ENCODE measurements around the gene GIPR.

GIPR gene

DNA sequence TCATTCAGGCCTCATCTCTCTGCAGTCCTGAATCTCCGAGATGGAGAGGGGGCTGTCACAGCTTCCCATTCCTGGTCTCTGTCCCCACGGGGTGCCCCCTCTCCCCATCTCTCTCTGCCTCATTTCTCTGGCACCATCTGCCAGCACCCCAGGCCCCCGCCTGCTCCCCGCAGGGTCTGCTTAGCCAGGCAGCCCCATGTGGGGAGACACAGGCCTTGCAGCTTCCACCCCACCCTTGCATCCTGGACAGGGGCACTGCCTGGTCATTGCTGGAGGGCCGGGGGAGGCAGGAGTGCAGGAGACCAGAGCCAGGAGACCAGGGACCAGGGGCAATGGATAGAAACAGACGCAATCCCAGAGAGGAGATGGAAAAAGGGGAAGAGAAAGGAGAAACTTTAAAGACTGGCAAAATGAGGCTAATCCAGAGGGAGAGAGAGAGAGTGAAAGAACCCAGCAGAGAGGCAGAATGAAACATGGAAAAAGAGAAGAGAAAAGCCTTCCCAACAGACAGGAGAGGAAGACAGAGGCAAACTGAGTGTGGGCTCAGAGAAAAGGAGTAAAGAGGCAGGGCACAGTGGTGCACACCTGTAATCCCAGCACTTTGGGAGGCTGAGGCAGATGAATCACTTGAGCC is 8.8 kb upstream of the GIPR start:
- H3K4me1 Mint-ChIP-seq, result no peaks in the 10 kb centered on the region
- no peaks in the 10 kb centered on the region for H3K36me3 Mint-ChIP-seq (ENCODE audit: insufficient read depth)
- peak overlapping the region; percentile 35 for H3K27ac Mint-ChIP-seq (ENCODE audit: low read depth)
- H3K4me3 Mint-ChIP-seq, result no peak overlapping the region
- ATAC-seq (replicated peaks; ENCODE audit: extremely low read depth, poor library complexity, severe bottlenecking), result no peak
- H3K9me3 Mint-ChIP-seq, result no peaks in the 10 kb centered on the region
- peaks cover 9% of the 10 kb centered on the region for H3K27me3 Mint-ChIP-seq
- no peak for DNase-seq (ENCODE audit: low spot score in 2 of 2)

DNA sequence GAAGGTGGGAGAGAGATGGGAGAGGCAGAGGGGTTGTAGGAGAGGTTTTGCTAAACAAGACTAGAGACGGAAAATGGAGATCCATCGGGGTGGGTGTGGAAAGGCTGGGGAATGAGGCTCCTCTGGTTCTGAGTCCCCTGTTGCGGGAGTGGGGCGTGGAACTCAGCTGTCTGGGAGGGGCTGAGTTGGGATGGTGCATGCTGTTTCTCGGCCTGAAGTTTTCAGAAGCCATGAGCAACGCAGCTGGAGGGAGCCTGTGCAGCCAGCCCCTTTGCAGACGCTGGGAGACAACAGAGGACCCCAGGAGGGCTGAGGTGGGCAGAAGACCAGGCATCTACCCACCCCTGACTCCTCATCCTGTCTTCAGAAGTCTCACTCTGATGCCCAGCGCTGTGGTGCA is 7.4 kb upstream of the GIPR start:
- ATAC-seq (replicated peaks; ENCODE audit: extremely low read depth, poor library complexity, severe bottlenecking), result no peak
- H3K27ac Mint-ChIP-seq (ENCODE audit: low read depth), result no peak overlapping the region
- H3K36me3 Mint-ChIP-seq (ENCODE audit: insufficient read depth), result no peaks in the 10 kb centered on the region
- H3K4me3 Mint-ChIP-seq, result no peak overlapping the region
- DNase-seq (ENCODE audit: low spot score in 2 of 2), result no peak
- H3K9me3 Mint-ChIP-seq, result no peaks in the 10 kb centered on the region
- peaks cover 9% of the 10 kb centered on the region for H3K27me3 Mint-ChIP-seq
- no peaks in the 10 kb centered on the region for H3K4me1 Mint-ChIP-seq

DNA sequence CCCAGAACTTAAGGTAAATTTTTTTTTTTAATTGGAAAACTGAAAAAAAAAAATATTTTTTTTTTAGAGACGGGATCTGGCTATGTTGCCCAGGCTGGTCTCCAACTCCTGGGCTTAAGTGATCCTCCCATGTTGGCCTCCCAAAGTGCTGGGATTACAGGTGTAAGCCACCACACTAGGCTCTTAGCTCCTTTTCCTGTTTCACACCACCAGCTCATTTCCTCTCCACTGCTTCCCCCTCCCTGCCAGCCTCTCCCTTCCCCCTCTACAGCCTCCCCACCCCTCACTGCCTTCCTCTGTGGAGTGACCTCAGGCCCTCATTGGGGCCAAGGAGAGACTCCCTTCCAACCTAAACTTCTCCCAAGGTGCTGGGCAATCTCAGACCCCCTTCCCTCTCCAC is 4.2 kb upstream of the GIPR start:
- ATAC-seq (replicated peaks; ENCODE audit: extremely low read depth, poor library complexity, severe bottlenecking) (no peak), DNase-seq (ENCODE audit: low spot score in 2 of 2) (no peak)
- Mint-ChIP-seq H3K9me3 (no peaks in the 10 kb centered on the region), H3K27ac (ENCODE audit: low read depth) (no peak overlapping the region), H3K4me1 (peaks cover 14% of the 10 kb centered on the region), H3K4me3 (no peak overlapping the region), H3K27me3 (peaks cover 9% of the 10 kb centered on the region), H3K36me3 (ENCODE audit: insufficient read depth) (peaks cover 2% of the 10 kb centered on the region)

DNA sequence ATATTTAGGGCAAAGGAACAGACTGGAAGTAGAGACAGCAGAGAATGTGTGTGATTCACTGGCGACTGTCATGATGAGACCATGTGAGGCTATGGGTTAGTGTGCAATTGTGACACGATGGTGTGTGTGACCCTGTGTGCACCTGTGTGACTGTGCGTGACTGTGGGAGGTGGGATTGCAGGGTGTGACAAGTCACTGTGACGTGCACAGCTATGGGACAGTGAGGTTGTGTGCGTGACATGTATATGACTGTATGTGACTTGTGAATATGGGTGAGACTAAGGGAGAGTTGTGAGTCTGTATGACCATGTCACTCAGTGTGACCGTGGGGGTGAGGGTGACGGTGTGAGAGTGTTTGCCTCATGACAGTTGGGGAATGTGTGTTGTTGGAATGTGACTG is 3.4 kb upstream of the GIPR start:
- Mint-ChIP-seq H3K4me1 (peaks cover 22% of the 10 kb centered on the region), H3K4me3 (no peak overlapping the region), H3K27ac (ENCODE audit: low read depth) (no peak overlapping the region), H3K36me3 (ENCODE audit: insufficient read depth) (peaks cover 2% of the 10 kb centered on the region), H3K27me3 (peaks cover 9% of the 10 kb centered on the region), H3K9me3 (no peaks in the 10 kb centered on the region)
- no peak for DNase-seq (ENCODE audit: low spot score in 2 of 2)
- ATAC-seq (replicated peaks; ENCODE audit: extremely low read depth, poor library complexity, severe bottlenecking), result no peak

DNA sequence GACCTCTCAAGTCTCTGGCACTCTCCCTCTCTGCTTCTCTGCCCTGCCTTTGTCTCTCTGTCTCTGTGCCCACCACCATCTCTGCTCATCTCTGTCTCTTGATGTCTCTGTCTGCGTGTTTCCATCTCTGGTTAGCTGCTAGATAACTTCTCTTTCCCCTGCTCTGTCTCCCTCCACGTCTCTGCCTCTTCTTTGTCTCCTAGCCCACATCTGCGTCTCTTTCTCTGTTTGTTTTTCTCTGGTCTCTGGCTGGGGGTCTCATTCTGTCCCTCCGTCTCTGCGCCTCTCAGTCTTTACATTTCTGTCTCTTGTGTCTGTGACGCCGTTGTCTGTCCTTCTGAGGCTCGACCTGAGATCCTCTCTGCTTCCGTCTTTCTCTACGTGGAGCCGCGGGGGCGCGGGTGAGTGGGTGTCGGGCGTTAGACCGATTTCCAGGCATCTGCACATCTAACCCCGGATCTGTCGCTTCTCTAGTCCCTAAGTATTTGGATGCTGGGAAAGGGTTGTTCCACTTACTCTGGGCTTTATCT is 386 bp downstream of the GIPR start:
- H3K4me1 Mint-ChIP-seq, result peaks cover 40% of the 10 kb centered on the region
- DNase-seq (ENCODE audit: low spot score in 2 of 2) (peak in 1 of 2 donors; percentile 31), ATAC-seq (replicated peaks; ENCODE audit: extremely low read depth, poor library complexity, severe bottlenecking) (peak; percentile 20)
- H3K4me3 Mint-ChIP-seq, result peak overlapping the region; percentile 89
- H3K36me3 Mint-ChIP-seq (ENCODE audit: insufficient read depth), result peaks cover 4% of the 10 kb centered on the region
- no peaks in the 10 kb centered on the region for H3K27me3 Mint-ChIP-seq
- H3K27ac Mint-ChIP-seq (ENCODE audit: low read depth), result peak overlapping the region; percentile 94
- H3K9me3 Mint-ChIP-seq, result no peaks in the 10 kb centered on the region

DNA sequence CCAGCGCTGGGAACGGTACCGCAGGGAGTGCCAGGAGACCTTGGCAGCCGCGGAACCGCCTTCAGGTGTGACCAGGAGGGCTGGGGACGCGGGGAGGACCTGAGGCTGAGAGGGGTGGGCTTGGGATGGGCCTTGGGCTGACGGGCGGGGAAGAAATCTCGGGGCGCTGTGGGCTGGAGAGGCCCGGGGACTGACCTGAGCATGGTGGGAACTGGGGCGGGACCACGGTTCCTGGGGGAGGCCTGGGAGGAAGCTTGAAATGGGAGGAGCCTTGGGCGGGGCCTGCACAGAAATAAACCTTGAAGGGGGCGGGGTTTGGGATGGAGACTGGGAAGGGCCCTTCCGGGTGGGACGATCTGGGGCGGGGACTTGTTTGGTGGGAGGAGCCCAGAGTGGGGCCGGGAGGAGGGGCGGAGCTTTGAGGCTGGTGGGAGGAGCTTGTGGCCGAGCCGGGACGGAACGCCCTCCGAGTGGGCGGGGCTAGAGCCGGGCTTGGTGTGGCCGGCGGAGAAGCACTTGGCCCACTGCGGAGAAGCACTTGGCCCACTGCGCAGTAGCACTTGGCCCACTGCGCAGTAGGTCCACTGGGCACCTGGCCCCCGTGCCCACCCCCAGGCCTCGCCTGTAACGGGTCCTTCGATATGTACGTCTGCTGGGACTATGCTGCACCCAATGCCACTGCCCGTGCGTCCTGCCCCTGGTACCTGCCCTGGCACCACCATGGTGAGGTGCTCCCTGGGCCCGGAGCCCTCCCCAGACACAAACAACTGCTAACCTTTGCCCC is 2.8 kb downstream of the GIPR start:
- no peak overlapping the region for H3K27ac Mint-ChIP-seq (ENCODE audit: low read depth)
- H3K4me3 Mint-ChIP-seq, result peak overlapping the region; percentile 54
- peaks cover 40% of the 10 kb centered on the region for H3K4me1 Mint-ChIP-seq
- H3K9me3 Mint-ChIP-seq, result no peaks in the 10 kb centered on the region
- ATAC-seq (replicated peaks; ENCODE audit: extremely low read depth, poor library complexity, severe bottlenecking) (no peak), DNase-seq (ENCODE audit: low spot score in 2 of 2) (peak in 1 of 2 donors; percentile 32)
- H3K36me3 Mint-ChIP-seq (ENCODE audit: insufficient read depth), result peaks cover 4% of the 10 kb centered on the region
- no peaks in the 10 kb centered on the region for H3K27me3 Mint-ChIP-seq

DNA sequence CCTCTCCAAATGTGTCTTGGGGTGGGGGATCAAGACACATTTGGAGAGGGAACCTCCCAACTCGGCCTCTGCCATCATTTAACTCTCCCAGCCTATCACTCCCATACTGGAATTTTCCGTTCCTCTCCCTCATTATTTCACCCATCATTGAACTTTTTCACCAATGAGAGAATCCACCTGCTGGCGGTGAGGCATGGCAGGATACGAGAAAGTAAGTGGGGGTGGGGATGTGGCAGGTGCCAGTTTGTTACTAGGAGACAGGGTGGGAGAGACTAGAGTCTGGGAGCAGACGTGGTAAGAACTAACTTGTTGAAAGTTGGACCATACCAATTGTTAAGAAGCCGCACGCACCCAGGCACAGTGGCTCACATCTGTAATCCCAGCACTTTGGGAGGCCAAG is 6.9 kb downstream of the GIPR start:
- Mint-ChIP-seq H3K9me3 (no peaks in the 10 kb centered on the region), H3K27me3 (no peaks in the 10 kb centered on the region), H3K4me3 (no peak overlapping the region), H3K27ac (ENCODE audit: low read depth) (no peak overlapping the region), H3K36me3 (ENCODE audit: insufficient read depth) (peaks cover 5% of the 10 kb centered on the region), H3K4me1 (peaks cover 27% of the 10 kb centered on the region)
- no peak for DNase-seq (ENCODE audit: low spot score in 2 of 2)
- ATAC-seq (replicated peaks; ENCODE audit: extremely low read depth, poor library complexity, severe bottlenecking), result no peak

DNA sequence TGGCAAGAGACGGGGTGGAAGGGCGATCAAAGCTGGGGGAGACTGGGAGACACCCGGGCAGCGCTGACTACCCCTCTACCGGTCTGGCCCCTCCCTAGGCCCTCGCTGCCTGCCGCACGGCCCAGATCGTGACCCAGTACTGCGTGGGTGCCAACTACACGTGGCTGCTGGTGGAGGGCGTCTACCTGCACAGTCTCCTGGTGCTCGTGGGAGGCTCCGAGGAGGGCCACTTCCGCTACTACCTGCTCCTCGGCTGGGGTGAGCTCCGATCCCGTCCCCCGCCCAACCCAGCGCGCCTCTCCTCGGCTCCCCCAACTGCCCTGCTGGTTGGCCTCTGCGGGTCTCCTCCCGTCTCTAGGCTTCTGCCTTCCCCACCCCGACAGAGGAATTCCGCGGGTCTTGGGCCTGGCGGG is 8.8 kb downstream of the GIPR start:
- DNase-seq (ENCODE audit: low spot score in 2 of 2), result peak in 1 of 2 donors; percentile 23
- no peak overlapping the region for H3K27ac Mint-ChIP-seq (ENCODE audit: low read depth)
- H3K4me3 Mint-ChIP-seq, result peak overlapping the region; percentile 75

DNA sequence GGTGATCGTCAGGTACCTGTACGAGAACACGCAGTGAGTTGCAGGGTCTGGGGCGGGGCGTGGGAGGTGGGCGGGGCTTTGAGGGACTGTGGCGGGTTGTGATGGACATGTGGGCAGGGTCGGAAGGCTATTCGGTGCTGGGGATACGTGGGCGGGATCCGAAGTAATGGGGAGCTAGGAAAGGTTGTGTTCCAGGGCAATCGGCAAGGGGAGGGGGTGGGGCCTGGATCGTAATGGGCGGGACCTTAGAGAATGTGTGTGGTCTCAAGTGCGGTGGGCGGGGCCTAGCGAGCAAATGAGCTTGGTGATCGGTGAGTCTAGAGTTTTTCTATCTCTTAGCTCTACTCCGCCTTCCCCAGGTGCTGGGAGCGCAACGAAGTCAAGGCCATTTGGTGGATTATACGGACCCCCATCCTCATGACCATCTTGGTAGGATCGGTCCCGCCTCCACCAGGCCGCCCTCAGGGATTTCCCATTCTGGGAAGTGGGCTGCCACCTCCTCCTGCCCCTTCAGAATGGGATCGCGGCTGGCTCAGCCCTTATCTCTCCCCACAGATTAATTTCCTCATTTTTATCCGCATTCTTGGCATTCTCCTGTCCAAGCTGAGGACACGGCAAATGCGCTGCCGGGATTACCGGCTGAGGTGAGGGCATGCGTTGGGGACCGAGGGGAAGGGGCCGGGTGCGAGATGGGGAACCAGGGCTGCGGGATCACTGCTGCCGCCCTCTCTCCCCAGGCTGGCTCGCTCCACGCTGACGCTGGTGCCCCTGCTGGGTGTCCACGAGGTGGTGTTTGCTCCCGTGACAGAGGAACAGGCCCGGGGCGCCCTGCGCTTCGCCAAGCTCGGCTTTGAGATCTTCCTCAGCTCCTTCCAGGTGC is 9.6 kb downstream of the GIPR start:
- H3K27ac Mint-ChIP-seq (ENCODE audit: low read depth), result no peak overlapping the region
- H3K9me3 Mint-ChIP-seq, result no peaks in the 10 kb centered on the region
- ATAC-seq (replicated peaks; ENCODE audit: extremely low read depth, poor library complexity, severe bottlenecking) (peak; percentile 44), DNase-seq (ENCODE audit: low spot score in 2 of 2) (peak; percentile 41 to 54)
- peak overlapping the region; percentile 75 for H3K4me3 Mint-ChIP-seq
- no peaks in the 10 kb centered on the region for H3K27me3 Mint-ChIP-seq
- peaks cover 5% of the 10 kb centered on the region for H3K36me3 Mint-ChIP-seq (ENCODE audit: insufficient read depth)
- H3K4me1 Mint-ChIP-seq, result peaks cover 22% of the 10 kb centered on the region

More for the DNA sequence above, 8.8 kb downstream of the GIPR start:
- H3K36me3 Mint-ChIP-seq (ENCODE audit: insufficient read depth), result peaks cover 5% of the 10 kb centered on the region
- H3K27me3 Mint-ChIP-seq, result no peaks in the 10 kb centered on the region
- no peaks in the 10 kb centered on the region for H3K9me3 Mint-ChIP-seq
- peaks cover 18% of the 10 kb centered on the region for H3K4me1 Mint-ChIP-seq
- peak; percentile 38 for ATAC-seq (replicated peaks; ENCODE audit: extremely low read depth, poor library complexity, severe bottlenecking)

DNA sequence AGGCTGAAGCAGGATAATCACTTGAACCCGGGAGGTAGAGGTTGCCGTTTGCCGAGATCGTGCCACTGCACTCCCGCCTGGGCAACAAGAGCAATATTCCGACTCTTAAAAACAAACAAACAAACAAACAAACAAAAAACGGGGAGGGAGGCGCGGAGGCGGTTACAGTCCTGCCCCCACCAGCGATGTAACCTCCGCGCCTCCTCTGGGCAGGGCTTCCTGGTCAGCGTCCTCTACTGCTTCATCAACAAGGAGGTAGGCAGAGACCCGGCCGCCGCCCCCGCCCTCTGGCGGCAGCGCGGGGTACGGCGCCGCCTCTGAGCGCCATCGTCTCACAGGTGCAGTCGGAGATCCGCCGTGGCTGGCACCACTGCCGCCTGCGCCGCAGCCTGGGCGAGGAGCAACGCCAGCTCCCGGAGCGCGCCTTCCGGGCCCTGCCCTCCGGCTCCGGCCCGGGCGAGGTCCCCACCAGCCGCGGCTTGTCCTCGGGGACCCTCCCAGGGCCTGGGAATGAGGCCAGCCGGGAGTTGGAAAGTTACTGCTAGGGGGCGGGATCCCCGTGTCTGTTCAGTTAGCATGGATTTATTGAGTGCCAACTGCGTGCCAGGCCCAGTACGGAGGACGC is 13.5 kb downstream of the GIPR start:
- H3K36me3 Mint-ChIP-seq (ENCODE audit: insufficient read depth), result peaks cover 9% of the 10 kb centered on the region
- ATAC-seq (replicated peaks; ENCODE audit: extremely low read depth, poor library complexity, severe bottlenecking), result peak; percentile 87
- DNase-seq (ENCODE audit: low spot score in 2 of 2), result peak; percentile 84 to 91
- H3K4me3 Mint-ChIP-seq, result peak overlapping the region; percentile 72
- no peaks in the 10 kb centered on the region for H3K9me3 Mint-ChIP-seq
- H3K4me1 Mint-ChIP-seq, result peaks cover 20% of the 10 kb centered on the region
- peak overlapping the region; percentile 41 for H3K27ac Mint-ChIP-seq (ENCODE audit: low read depth)
- no peaks in the 10 kb centered on the region for H3K27me3 Mint-ChIP-seq

DNA sequence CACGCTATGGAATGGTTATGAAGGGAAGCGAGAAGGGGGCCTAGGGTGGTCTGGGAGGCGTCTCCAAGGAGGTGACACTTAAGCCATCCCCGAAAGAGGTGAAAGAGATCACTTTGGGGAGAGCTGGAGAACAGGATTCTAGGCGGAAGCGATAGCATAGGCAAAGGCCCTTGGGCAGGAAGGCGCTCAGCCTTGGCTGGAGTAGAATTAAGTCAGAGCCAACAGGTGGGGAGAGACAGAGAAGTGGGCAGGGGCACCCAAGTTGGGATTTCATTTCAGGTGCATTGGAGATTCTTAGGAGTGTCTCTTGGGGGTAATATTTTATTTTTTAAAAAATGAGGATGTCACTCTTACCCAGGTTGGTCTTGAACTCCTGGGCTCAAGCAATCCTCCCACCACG is 14.1 kb downstream of the GIPR start:
- H3K9me3 Mint-ChIP-seq, result no peaks in the 10 kb centered on the region
- no peak overlapping the region for H3K27ac Mint-ChIP-seq (ENCODE audit: low read depth)
- ATAC-seq (replicated peaks; ENCODE audit: extremely low read depth, poor library complexity, severe bottlenecking) (no peak), DNase-seq (ENCODE audit: low spot score in 2 of 2) (no peak)
- no peak overlapping the region for H3K4me3 Mint-ChIP-seq
- peaks cover 14% of the 10 kb centered on the region for H3K36me3 Mint-ChIP-seq (ENCODE audit: insufficient read depth)
- peaks cover 17% of the 10 kb centered on the region for H3K4me1 Mint-ChIP-seq
- no peaks in the 10 kb centered on the region for H3K27me3 Mint-ChIP-seq

DNA sequence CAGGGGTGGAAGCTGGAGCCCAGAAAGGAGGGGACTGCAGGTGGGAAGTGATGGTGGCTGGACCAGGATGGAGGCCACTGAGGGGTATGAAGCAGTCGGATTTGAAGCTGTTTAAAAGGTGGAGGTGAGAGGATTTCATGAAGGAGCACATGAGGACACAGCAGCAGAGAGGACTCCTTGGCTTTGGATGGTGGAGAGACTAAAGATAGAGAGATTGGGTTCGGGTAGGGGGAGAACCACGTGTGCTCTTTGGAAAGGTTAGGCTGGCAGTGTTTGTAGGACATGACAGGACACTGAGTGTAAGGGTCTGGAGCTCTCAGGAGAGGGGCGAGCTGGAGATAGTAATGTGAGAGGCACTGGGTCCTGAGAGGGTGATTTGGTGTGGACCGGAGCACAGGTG is 14.9 kb downstream of the GIPR start:
- H3K4me3 Mint-ChIP-seq, result no peak overlapping the region
- no peak overlapping the region for H3K27ac Mint-ChIP-seq (ENCODE audit: low read depth)
- H3K9me3 Mint-ChIP-seq, result no peaks in the 10 kb centered on the region
- H3K36me3 Mint-ChIP-seq (ENCODE audit: insufficient read depth), result peaks cover 17% of the 10 kb centered on the region
- no peaks in the 10 kb centered on the region for H3K27me3 Mint-ChIP-seq
- peaks cover 11% of the 10 kb centered on the region for H3K4me1 Mint-ChIP-seq
- ATAC-seq (replicated peaks; ENCODE audit: extremely low read depth, poor library complexity, severe bottlenecking) (no peak), DNase-seq (ENCODE audit: low spot score in 2 of 2) (no peak)
